GM12892 (cell line): ENCODE results near the gene TENT5C.

Experiments
- POLR2A ChIP-seq: IDR thresholded peaks from 2 replicates; pipeline ENCODE4 v1.6.1; 2011; ENCODE audit warnings: low read depth, low read length, control low read depth
- POLR2AphosphoS5 ChIP-seq: IDR thresholded peaks from 2 replicates; pipeline ENCODE4 v1.6.1; 2011; ENCODE audit warnings: low read depth, low read length, control low read depth
- TAF1 ChIP-seq: IDR thresholded peaks from 2 replicates; pipeline ENCODE4 v1.6.1; 2011; ENCODE audit warnings: low read depth, mild to moderate bottlenecking, control low read depth, low read length, borderline replicate concordance

DNA sequence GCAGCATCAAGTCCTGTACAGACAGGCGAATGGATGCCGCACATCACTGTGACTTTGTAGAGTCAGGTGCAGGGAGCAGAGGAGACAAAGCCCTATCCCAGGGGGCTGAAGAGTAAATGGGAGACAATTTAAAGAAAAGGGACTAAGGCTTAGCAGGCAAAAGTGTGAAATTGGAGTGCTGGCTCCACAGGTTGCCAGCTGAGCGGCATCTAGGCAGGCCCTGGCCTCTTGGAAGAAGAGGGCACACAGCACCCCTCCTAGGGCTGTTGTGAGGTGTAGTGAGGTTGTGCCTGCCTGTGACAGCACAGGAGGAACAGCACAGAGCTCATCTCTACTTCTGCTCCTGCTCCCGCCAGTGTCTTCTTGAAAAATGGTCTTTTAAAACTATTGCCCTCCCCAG, 47.3 kb downstream of the TENT5C start:
- no peak for TF ChIP-seq TAF1
- no peak for TF ChIP-seq POLR2A
- TF ChIP-seq POLR2AphosphoS5 = no peak
